HCT116 (cell line): Measurements from ENCODE around the gene TRDN.

ENCODE experiments used
- CBX3 ChIP-seq: IDR thresholded peaks from 2 replicates; pipeline ENCODE4 v1.6.1; 2012; ENCODE audit warnings: low read depth
- CTCF ChIP-seq, 3 experiments: fragments of 200-600 bp in 1 of 3; sonication (generic) in 1 of 3; IDR thresholded peaks in 2 of 3; conservative IDR thresholded peaks in 1 of 3; 2 replicates each; pipeline ENCODE4 v1.5.1; 2012 to 2017; ENCODE audit warnings: low read depth in 2 of 3, low read length in 2 of 3, antibody characterized with exemption in 1 of 3, borderline replicate concordance in 1 of 3, control low read depth in 1 of 3, mild to moderate bottlenecking in 1 of 3, mixed read lengths in 1 of 3, mixed run types in 1 of 3, moderate library complexity in 1 of 3; ENCODE audit not compliant: insufficient read depth in 1 of 3
- EZH2 ChIP-seq: fragments of 200-600 bp; sonication (generic); IDR thresholded peaks from 2 replicates; pipeline ENCODE4 v1.6.1; 2017; ENCODE audit warnings: antibody characterized with exemption, mixed run types
- REST ChIP-seq: IDR thresholded peaks from 2 replicates; pipeline ENCODE4 v1.6.1; 2012; ENCODE audit warnings: low read depth

- no peak for TF ChIP-seq CTCF (IDR thresholded peaks at IDR 0.05 in 2 of 3, conservative IDR thresholded peaks at IDR 0.05 in 1 of 3; ENCODE audit: borderline replicate concordance in 1 of 3, insufficient read depth in 1 of 3, low read depth in 2 of 3, low read length in 2 of 3)
- no peak for TF ChIP-seq REST
- no peak for TF ChIP-seq EZH2
- no peak for TF ChIP-seq CBX3
These were observed 107.7 kb downstream of the TRDN start for GRCh38 chr6:123529058-123529457.
